Measurements from ENCODE around the gene ATP1A4. TPM values are rescaled to one million over a fixed set of nuclear protein-coding genes. Genes with fewer than 3 reads are reported as not detected.
"Not testable (repeated sequence)": the region's sequence is repeated elsewhere in the genome, so short reads cannot be mapped to it uniquely, and the experiment has no call there.

The ATP1A4 gene
- total RNA-seq, 4 donors from 2014 or later = 1.5 TPM; not detected in 3

- Histone ChIP-seq H3K36me3 (no peaks in the 10 kb centered on the region), H3K9me3 (no peaks in the 10 kb centered on the region), H3K4me1 (no peaks in the 10 kb centered on the region), H3K27ac (no peak overlapping the region), H3K4me3 (no peak overlapping the region), H3K27me3 (no peaks in the 10 kb centered on the region)
- TF ChIP-seq CTCF (IDR thresholded peaks at IDR 0.05) (no peak), POLR2A (IDR thresholded peaks at IDR 0.05) (no peak)
- intact Hi-C loops (cut with DNase I; ENCODE audit: low total_unique reads) = no loop called here
- no peak for DNase-seq
Measured at GRCh38 chr1:160122978-160123495, 28.4 kb upstream of the ATP1A4 start.

- H3K9me3 ChIP-seq = no peaks in the 10 kb centered on the region
- DNase-seq = no peak
- TF ChIP-seq CTCF (IDR thresholded peaks at IDR 0.05) = no peak
- H3K27ac ChIP-seq = no peak overlapping the region
- no peaks in the 10 kb centered on the region for H3K4me1 ChIP-seq
- no peak overlapping the region for H3K4me3 ChIP-seq
- intact Hi-C loops (cut with DNase I; ENCODE audit: low total_unique reads) = no loop called here
- no peaks in the 10 kb centered on the region for H3K27me3 ChIP-seq
- no peaks in the 10 kb centered on the region for H3K36me3 ChIP-seq
Measured at GRCh38 chr1:160123726-160124125, 27.7 kb upstream of the ATP1A4 start.

DNA sequence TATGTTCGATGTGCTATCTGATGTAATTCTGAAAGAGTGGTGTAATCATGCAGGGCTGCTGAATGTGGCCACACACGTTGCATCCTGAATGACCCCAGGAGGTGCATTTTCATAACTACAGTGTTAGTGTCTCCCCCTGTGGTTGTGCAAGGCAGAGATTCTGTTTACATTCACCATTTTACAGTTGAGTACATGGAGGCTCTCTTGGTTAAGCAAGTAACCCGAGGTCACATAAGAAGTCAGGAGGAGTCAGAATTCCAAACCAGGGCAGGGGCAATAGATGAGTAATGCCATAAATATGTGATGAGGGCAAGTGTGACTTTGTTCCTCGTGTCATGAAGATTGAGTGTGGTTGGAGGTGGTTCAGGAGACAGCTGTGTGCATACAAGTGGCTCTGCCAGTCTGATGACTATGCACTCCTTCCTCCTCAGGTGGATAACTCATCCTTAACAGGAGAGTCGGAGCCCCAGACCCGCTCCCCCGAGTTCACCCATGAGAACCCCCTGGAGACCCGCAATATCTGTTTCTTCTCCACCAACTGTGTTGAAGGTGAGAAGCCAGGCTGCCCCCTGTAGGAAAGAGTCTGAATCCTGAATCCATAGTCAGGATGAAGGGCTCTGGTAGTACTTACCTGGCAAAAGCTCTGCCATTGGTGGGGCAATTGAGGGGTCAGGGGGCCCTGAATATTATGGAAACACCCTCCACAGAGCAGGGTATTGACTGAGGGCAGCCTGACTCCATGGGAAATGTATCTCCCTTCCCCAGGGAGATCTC lies 26.5 kb upstream of the ATP1A4 start:
- Histone ChIP-seq H3K36me3 (no peaks in the 10 kb centered on the region), H3K27ac (no peak overlapping the region), H3K27me3 (no peaks in the 10 kb centered on the region), H3K4me1 (no peaks in the 10 kb centered on the region), H3K4me3 (no peak overlapping the region), H3K9me3 (no peaks in the 10 kb centered on the region)
- no peak for DNase-seq
- TF ChIP-seq POLR2A (IDR thresholded peaks at IDR 0.05) (no peak), CTCF (IDR thresholded peaks at IDR 0.05) (no peak)
- intact Hi-C loops (cut with DNase I; ENCODE audit: low total_unique reads) = no loop called here

DNA sequence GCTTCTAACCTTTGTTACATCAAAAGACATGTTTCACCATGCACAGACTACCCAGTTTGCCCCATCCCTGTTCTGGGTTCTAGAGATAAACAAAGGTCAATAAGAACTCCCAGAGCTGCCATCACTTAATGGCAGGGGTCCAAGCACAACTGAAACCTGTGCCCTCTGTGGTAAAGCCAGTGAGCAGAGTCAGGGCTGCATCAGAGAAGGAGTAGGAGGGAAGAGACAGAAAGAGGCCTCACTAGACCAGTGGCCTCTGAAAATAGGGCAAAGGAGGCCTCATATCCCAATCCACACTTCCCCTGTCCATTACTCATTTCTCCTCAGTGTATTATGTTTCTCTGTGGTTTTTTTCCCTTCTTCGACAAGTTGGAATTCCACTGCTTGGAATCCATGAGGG lies 25.7 kb upstream of the ATP1A4 start:
- intact Hi-C loops (cut with DNase I; ENCODE audit: low total_unique reads) = no loop called here
- TF ChIP-seq POLR2A (IDR thresholded peaks at IDR 0.05) (no peak), CTCF (IDR thresholded peaks at IDR 0.05) (no peak)
- no peaks in the 10 kb centered on the region for H3K27me3 ChIP-seq
- no peak overlapping the region for H3K27ac ChIP-seq
- no peak for DNase-seq
- H3K9me3 ChIP-seq = no peaks in the 10 kb centered on the region
- no peak overlapping the region for H3K4me3 ChIP-seq
- H3K36me3 ChIP-seq = no peaks in the 10 kb centered on the region
- no peaks in the 10 kb centered on the region for H3K4me1 ChIP-seq

GRCh38 chr1:160126342-160126741 lies 25.1 kb upstream of the ATP1A4 start:
- H3K27me3 ChIP-seq; H3K9me3 ChIP-seq; H3K4me3 ChIP-seq; H3K4me1 ChIP-seq; DNase-seq; H3K27ac ChIP-seq; H3K36me3 ChIP-seq; intact Hi-C loops (cut with DNase I; ENCODE audit: low total_unique reads): not testable (repeated sequence)

Data from uterus (tissue), 4 donors.